ENCODE data around the gene ADGRV1.

The ADGRV1 gene

DNA sequence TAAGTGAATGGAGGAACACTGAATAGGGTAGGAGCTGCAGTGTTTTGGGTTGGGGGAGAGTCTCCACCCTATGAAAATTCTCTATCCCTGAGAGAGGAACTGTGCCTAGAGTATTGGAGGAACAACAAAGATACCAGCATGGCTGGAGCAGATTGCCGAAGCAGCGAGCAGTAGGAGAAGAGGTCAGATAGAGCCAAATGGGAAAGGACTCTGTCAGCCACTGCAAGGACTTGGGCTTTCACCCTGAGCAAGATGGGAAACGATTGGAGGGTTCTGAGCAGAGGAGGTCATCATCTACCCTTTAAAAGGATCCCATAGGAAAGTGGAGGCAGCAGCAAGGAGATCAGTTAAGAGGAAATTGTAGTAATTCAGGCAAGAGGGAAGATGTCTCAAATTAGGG, 24.8 kb upstream of the ADGRV1 start:
- Histone ChIP-seq H3K4me3 (replicated peaks; ENCODE audit: low read depth, low read length) (no peak overlapping the region), H3K36me3 (ENCODE audit: control insufficient read depth, insufficient read depth, low read length) (no peaks in the 10 kb centered on the region), H3K27me3 (replicated peaks; ENCODE audit: control insufficient read depth, insufficient read depth, low read length) (no peaks in the 10 kb centered on the region; the same call in 1 of the 2 replicates)
- DNase-seq (ENCODE audit: extremely low read depth, insufficient read length) = no peak
- TF ChIP-seq, protein P1, sequence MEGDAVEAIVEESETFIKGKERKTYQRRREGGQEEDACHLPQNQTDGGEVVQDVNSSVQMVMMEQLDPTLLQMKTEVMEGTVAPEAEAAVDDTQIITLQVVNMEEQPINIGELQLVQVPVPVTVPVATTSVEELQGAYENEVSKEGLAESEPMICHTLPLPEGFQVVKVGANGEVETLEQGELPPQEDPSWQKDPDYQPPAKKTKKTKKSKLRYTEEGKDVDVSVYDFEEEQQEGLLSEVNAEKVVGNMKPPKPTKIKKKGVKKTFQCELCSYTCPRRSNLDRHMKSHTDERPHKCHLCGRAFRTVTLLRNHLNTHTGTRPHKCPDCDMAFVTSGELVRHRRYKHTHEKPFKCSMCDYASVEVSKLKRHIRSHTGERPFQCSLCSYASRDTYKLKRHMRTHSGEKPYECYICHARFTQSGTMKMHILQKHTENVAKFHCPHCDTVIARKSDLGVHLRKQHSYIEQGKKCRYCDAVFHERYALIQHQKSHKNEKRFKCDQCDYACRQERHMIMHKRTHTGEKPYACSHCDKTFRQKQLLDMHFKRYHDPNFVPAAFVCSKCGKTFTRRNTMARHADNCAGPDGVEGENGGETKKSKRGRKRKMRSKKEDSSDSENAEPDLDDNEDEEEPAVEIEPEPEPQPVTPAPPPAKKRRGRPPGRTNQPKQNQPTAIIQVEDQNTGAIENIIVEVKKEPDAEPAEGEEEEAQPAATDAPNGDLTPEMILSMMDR (IDR thresholded peaks at IDR 0.05; ENCODE audit: insufficient read depth, low read length, poor library complexity, severe bottlenecking) = no peak

DNA sequence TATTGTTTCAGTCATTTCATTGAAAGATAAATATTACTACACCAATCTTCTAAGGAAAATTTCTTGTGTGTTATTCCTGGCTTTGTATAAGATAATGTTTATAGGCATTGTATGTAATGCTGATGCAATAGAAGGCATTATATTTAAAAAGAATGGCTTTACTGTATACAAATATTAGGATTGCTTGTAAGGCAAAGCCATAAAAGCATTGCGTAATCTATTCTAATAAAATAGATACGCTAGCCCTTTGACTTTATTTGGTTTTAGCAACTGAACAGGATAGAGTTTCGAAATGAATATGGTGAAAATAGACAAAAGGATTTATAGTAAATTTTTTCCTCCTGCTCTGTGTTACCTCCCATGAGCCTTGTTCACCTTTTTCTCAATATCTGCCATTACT, 23.7 kb upstream of the ADGRV1 start:
- no peak for DNase-seq (ENCODE audit: extremely low read depth, insufficient read length)
- H3K4me3 ChIP-seq (replicated peaks; ENCODE audit: low read depth, low read length) = no peak overlapping the region
- no peaks in the 10 kb centered on the region for H3K36me3 ChIP-seq (ENCODE audit: control insufficient read depth, insufficient read depth, low read length)
- H3K27me3 ChIP-seq (replicated peaks; ENCODE audit: control insufficient read depth, insufficient read depth, low read length) = no peaks in the 10 kb centered on the region; the same call in 1 of the 2 replicates
- TF ChIP-seq, protein P1 (IDR thresholded peaks at IDR 0.05; ENCODE audit: insufficient read depth, low read length, poor library complexity, severe bottlenecking) = no peak

DNA sequence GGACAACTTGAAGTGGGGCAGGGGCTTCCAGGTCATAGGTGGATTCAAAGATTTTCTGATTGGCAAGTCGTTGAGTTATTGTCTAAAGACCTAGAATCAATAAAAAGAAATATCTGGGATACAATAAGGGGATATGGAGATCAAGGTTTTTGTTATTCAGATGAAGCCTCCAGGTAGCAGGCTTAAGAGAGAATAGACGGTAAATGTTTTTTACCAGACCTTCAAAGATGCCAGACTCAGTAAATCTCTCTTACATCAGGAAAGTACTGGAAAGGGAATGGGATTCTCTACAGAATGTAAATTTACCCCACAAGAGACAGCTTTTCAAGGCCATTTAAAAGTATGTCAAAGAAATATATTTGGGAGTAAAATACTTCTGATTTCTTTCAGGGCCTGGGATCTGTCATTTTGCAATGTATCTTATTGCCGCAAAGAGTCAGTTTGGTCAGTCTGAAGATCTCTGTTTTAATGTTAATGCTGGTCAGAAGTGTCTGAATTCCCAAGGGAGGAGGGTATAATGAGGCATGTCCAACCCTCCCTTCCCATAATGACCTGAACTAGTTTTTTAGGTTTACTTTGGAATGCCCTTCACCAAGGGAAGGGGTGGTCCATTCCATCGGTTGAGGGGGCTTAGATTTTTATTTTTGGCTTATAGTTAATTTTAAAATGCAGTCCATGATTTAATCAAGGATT, 15.6 kb upstream of the ADGRV1 start:
- TF ChIP-seq, protein P1 (IDR thresholded peaks at IDR 0.05; ENCODE audit: insufficient read depth, low read length, poor library complexity, severe bottlenecking) = no peak
- Histone ChIP-seq H3K36me3 (ENCODE audit: control insufficient read depth, insufficient read depth, low read length) (no peaks in the 10 kb centered on the region), H3K4me3 (replicated peaks; ENCODE audit: low read depth, low read length) (no peak overlapping the region), H3K27me3 (replicated peaks; ENCODE audit: control insufficient read depth, insufficient read depth, low read length) (no peaks in the 10 kb centered on the region)
- no peak for DNase-seq (ENCODE audit: extremely low read depth, insufficient read length)

GRCh38 chr5:90545511-90545910, 13.1 kb upstream of the ADGRV1 start:
- Histone ChIP-seq H3K36me3 (ENCODE audit: control insufficient read depth, insufficient read depth, low read length) (no peaks in the 10 kb centered on the region), H3K27me3 (replicated peaks; ENCODE audit: control insufficient read depth, insufficient read depth, low read length) (no peaks in the 10 kb centered on the region), H3K4me3 (replicated peaks; ENCODE audit: low read depth, low read length) (no peak overlapping the region)
- DNase-seq (ENCODE audit: extremely low read depth, insufficient read length) = no peak
- TF ChIP-seq, protein P1 (IDR thresholded peaks at IDR 0.05; ENCODE audit: insufficient read depth, low read length, poor library complexity, severe bottlenecking) = no peak

DNA sequence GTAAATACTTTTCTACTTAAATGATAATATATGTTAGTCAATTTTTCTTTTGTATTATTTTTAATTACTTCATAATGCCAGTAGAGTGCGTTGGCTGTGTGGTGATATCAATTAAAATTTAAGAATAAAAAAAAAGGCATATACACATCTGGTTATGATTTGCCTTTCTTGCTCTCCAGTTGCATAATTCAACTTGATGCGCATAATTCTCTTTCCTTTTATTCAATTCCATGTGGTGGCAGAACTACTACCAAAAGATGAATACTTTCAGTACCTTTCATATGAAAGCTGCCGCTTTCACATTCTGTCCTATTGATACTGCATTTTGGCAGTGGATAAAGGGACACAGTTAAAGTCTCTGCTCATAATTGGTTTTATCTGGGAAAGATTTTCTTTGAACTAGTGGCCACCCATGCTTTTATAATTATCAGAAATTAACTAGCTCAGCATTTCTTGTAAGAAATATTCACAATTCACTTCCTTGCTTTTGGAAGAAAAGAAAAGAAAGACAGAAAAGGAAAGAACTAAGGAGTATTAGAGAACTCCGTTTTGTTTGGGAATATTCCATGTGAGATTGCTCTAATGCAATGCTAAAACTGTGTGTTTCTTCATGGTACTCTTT, 12.3 kb upstream of the ADGRV1 start:
- TF ChIP-seq, protein P1 (IDR thresholded peaks at IDR 0.05; ENCODE audit: insufficient read depth, low read length, poor library complexity, severe bottlenecking) = no peak
- Histone ChIP-seq H3K36me3 (ENCODE audit: control insufficient read depth, insufficient read depth, low read length) (no peaks in the 10 kb centered on the region), H3K27me3 (replicated peaks; ENCODE audit: control insufficient read depth, insufficient read depth, low read length) (no peaks in the 10 kb centered on the region), H3K4me3 (replicated peaks; ENCODE audit: low read depth, low read length) (no peak overlapping the region)
- DNase-seq (ENCODE audit: extremely low read depth, insufficient read length) = no peak

Data from GM06990 (cell line).